K562 (cell line): ENCODE results near the gene CAST.

Experiments used
- EP300 ChIP-seq: IDR thresholded peaks from 2 replicates; pipeline ENCODE4 v1.6.1; 2012; ENCODE audit warnings: low read length, improper control_type of control experiment
- HINFP ChIP-seq: fragments of 450-650 bp; conservative IDR thresholded peaks from 2 replicates; pipeline ENCODE4 v1.6.1; 2016; ENCODE audit warnings: missing genetic modification characterization, low read depth, mild to moderate bottlenecking, control low read depth, missing compliant biosample characterization
- PREB ChIP-seq: sonication (generic); formaldehyde crosslinking; IDR thresholded peaks from 2 replicates; pipeline ENCODE4 v1.8.1; 2023; ENCODE audit warnings: mild to moderate bottlenecking, missing genetic modification reagents
- ZNF12 ChIP-seq: sonication (generic); formaldehyde crosslinking; IDR thresholded peaks from 2 replicates; pipeline ENCODE4 v1.4.0; 2020; ENCODE audit warnings: mild to moderate bottlenecking, missing genetic modification reagents

- TF ChIP-seq PREB (CRISPR knock-in tag) (no peak), EP300 (no peak), ZNF12 (CRISPR knock-in tag) (no peak), HINFP (tag) (no peak)
Measured at GRCh38 chr5:96742538-96742937, 80.4 kb downstream of the CAST start.
